Neuronal stem cell (in vitro differentiated cells): Measurements from ENCODE around the gene CCDC148.
A peak's percentile ranks its signal among the peaks of the same experiment; 100 is the strongest.
"Not testable (repeated sequence)": the region's sequence is repeated elsewhere in the genome, so short reads cannot be mapped to it uniquely, and the experiment has no call there.

ENCODE experiments used
- DNase-seq: peaks from one replicate; pipeline ENCODE4 v3.0.0-alpha.2; 2013; ENCODE audit warnings: low spot score
- H2AFZ ChIP-seq: one replicate; pipeline ENCODE4 v1.6.1; 2013; ENCODE audit warnings: mild to moderate bottlenecking, low read length, inconsistent platforms
- H2AK5ac ChIP-seq: 2 replicates; pipeline ENCODE4 v1.6.1; 2013; ENCODE audit warnings: low read depth, mild to moderate bottlenecking, inconsistent platforms, low read length, moderate library complexity, mixed read lengths
- H2BK120ac ChIP-seq: 2 replicates; pipeline ENCODE4 v1.6.1; 2013; ENCODE audit warnings: low read depth, mild to moderate bottlenecking, inconsistent platforms, low read length, moderate library complexity, mixed read lengths
- H2BK12ac ChIP-seq: one replicate; pipeline ENCODE4 v1.6.1; 2013; ENCODE audit warnings: low read length, inconsistent platforms
- H2BK15ac ChIP-seq: 2 replicates; pipeline ENCODE4 v1.6.1; 2013; ENCODE audit warnings: mild to moderate bottlenecking, low read length, inconsistent platforms, mixed read lengths
- H2BK5ac ChIP-seq: one replicate; pipeline ENCODE4 v1.6.1; 2013; ENCODE audit warnings: inconsistent platforms, mild to moderate bottlenecking, low read length, moderate library complexity
- H3K14ac ChIP-seq: one replicate; pipeline ENCODE4 v1.6.1; 2013; ENCODE audit warnings: low read length, inconsistent platforms
- H3K18ac ChIP-seq: 2 replicates; pipeline ENCODE4 v1.6.1; 2013; ENCODE audit warnings: low read length, inconsistent platforms
- H3K23ac ChIP-seq: 2 replicates; pipeline ENCODE4 v1.6.1; 2013; ENCODE audit warnings: low read depth, mild to moderate bottlenecking, mixed read lengths, low read length, inconsistent platforms; ENCODE audit not compliant: poor library complexity
- H3K27ac ChIP-seq: replicated peaks from 3 replicates; pipeline ENCODE4 v1.5.1; 2013; ENCODE audit warnings: low read length, inconsistent platforms
- H3K27me3 ChIP-seq, 3 experiments: 2 replicates each; pipeline ENCODE4 v1.6.1; 2013; ENCODE audit warnings: low read length in 3 of 3, mild to moderate bottlenecking in 2 of 3, inconsistent platforms in 1 of 3, low read depth in 1 of 3, mixed read lengths in 1 of 3, moderate library complexity in 1 of 3; ENCODE audit not compliant: control insufficient read depth in 3 of 3, insufficient read depth in 3 of 3
- H3K36me3 ChIP-seq, 2 donors: replicated peaks in 1 of 2; 2 replicates each; pipeline ENCODE4 v1.6.1; 2013; ENCODE audit warnings: low read length in 2 of 2; ENCODE audit not compliant: control insufficient read depth in 2 of 2, insufficient read depth in 2 of 2
- H3K4ac ChIP-seq: 2 replicates; pipeline ENCODE4 v1.6.1; 2013; ENCODE audit warnings: inconsistent platforms, mild to moderate bottlenecking, low read length, moderate library complexity
- H3K4me1 ChIP-seq, 2 donors: 1 replicate in 1 of 2; 2 replicates in 1 of 2; pipeline ENCODE4 v1.6.1; 2013; ENCODE audit warnings: low read length in 2 of 2, low read depth in 1 of 2; ENCODE audit not compliant: control insufficient read depth in 2 of 2, insufficient read depth in 1 of 2
- H3K4me2 ChIP-seq: one replicate; pipeline ENCODE4 v1.6.1; 2013; ENCODE audit warnings: mild to moderate bottlenecking, low read length, inconsistent platforms; ENCODE audit not compliant: insufficient read depth, poor library complexity, severe bottlenecking
- H3K4me3 ChIP-seq, 2 donors: 2 replicates each; pipeline ENCODE4 v1.5.1; 2013; ENCODE audit warnings: low read length in 2 of 2, mild to moderate bottlenecking in 2 of 2, inconsistent platforms in 1 of 2, moderate library complexity in 1 of 2
- H3K79me1 ChIP-seq: one replicate; pipeline ENCODE4 v1.6.1; 2013; ENCODE audit warnings: low read depth, mild to moderate bottlenecking, inconsistent platforms, low read length, moderate library complexity
- H3K9ac ChIP-seq: one replicate; pipeline ENCODE4 v1.6.1; 2013; ENCODE audit warnings: mild to moderate bottlenecking, low read depth, low read length, inconsistent platforms; ENCODE audit not compliant: poor library complexity
- H3K9me3 ChIP-seq, 2 donors: replicated peaks in 1 of 2; 2 replicates each; pipeline versions ENCODE3 to v1.6.1; 2013; ENCODE audit warnings: low read length in 2 of 2, mild to moderate bottlenecking in 2 of 2, inconsistent platforms in 1 of 2, low read depth in 1 of 2, mixed read lengths in 1 of 2, moderate library complexity in 1 of 2; ENCODE audit not compliant: control insufficient read depth in 2 of 2, insufficient read depth in 1 of 2
- H4K8ac ChIP-seq: one replicate; pipeline ENCODE4 v1.6.1; 2013; ENCODE audit warnings: low read depth, mild to moderate bottlenecking, inconsistent platforms, low read length, moderate library complexity
- H4K91ac ChIP-seq: one replicate; pipeline ENCODE4 v1.6.1; 2013; ENCODE audit warnings: low read length, low read depth, mild to moderate bottlenecking, inconsistent platforms; ENCODE audit not compliant: poor library complexity
- WGBS, 2 donors: extraction: QIAGEN DNeasy Blood & Tissue Kit; methylation state at CpG; one replicate each; pipeline ENCODE4 v1.1.7; 2013; ENCODE audit warnings: missing lambda C conversion rate in 2 of 2, mixed read lengths in 1 of 2; ENCODE audit not compliant: insufficient read length in 2 of 2, insufficient replicate concordance in 1 of 2; ENCODE audit errors: extremely low coverage in 2 of 2; 5-methylcytosine and 5-hydroxymethylcytosine counted together

CCDC148 gene

GRCh38 chr2:158331799-158332198, 124.8 kb downstream of the CCDC148 start:
- H2BK15ac ChIP-seq, H3K4me3 ChIP-seq, H3K4me2 ChIP-seq, H3K27ac ChIP-seq, H3K14ac ChIP-seq, H3K36me3 ChIP-seq, H2BK12ac ChIP-seq, DNase-seq, H3K9me3 ChIP-seq, H2BK120ac ChIP-seq, H4K91ac ChIP-seq, H3K4me1 ChIP-seq, H3K18ac ChIP-seq, H3K4ac ChIP-seq, H3K9ac ChIP-seq, H2AFZ ChIP-seq, H3K23ac ChIP-seq, H2AK5ac ChIP-seq, H3K79me1 ChIP-seq, H3K27me3 ChIP-seq, H2BK5ac ChIP-seq, H4K8ac ChIP-seq: not testable (repeated sequence)
- WGBS, 2 donors = no CpG with 5 or more reads among the region's 2 CpGs

- Histone ChIP-seq H3K4ac (no peak overlapping the region), H2BK15ac (no peak overlapping the region), H3K4me1 (no peaks in the 10 kb centered on the region), H3K23ac (no peak overlapping the region), H3K79me1 (no peaks in the 10 kb centered on the region), H3K18ac (no peak overlapping the region), H4K8ac (no peak overlapping the region), H3K27me3 (no peaks in the 10 kb centered on the region), H3K9me3 (no peaks in the 10 kb centered on the region), H3K27ac (no peak overlapping the region), H4K91ac (no peak overlapping the region), H3K9ac (no peak overlapping the region), H2AK5ac (no peak overlapping the region), H3K14ac (no peak overlapping the region), H3K4me3 (no peak overlapping the region), H2BK120ac (no peak overlapping the region), H2AFZ (no peak overlapping the region), H3K36me3 (no peaks in the 10 kb centered on the region), H2BK12ac (no peak overlapping the region), H2BK5ac (no peak overlapping the region), H3K4me2 (no peak overlapping the region)
- no CpG with 5 or more reads among the region's 2 CpGs for WGBS, 2 donors
- DNase-seq = no peak
Measured at GRCh38 chr2:158325782-158326340, 130.7 kb downstream of the CCDC148 start.

- H3K36me3 ChIP-seq = no peaks in the 10 kb centered on the region
- no peak overlapping the region for H3K18ac ChIP-seq
- no peaks in the 10 kb centered on the region for H3K9me3 ChIP-seq
- H3K4me2 ChIP-seq = no peak overlapping the region
- no peak overlapping the region for H2BK5ac ChIP-seq
- H3K23ac ChIP-seq = no peak overlapping the region
- no peak overlapping the region for H2BK15ac ChIP-seq
- H3K27ac ChIP-seq = no peak overlapping the region
- H3K4me3 ChIP-seq = no peak overlapping the region
- H2BK120ac ChIP-seq = no peak overlapping the region
- no peak for DNase-seq
- H3K79me1 ChIP-seq = no peaks in the 10 kb centered on the region
- H3K4ac ChIP-seq = no peak overlapping the region
- H2BK12ac ChIP-seq = no peak overlapping the region
- no peak overlapping the region for H4K91ac ChIP-seq
- 100% methylated on average over 1 of the region's 5 CpGs; no CpG with 5 or more reads in 1 of the 2 donors for WGBS, 2 donors
- no peaks in the 10 kb centered on the region for H3K4me1 ChIP-seq
- H3K27me3 ChIP-seq = no peaks in the 10 kb centered on the region
- H2AFZ ChIP-seq = peak overlapping the region; percentile 14
- no peak overlapping the region for H3K9ac ChIP-seq
- no peak overlapping the region for H2AK5ac ChIP-seq
- no peak overlapping the region for H4K8ac ChIP-seq
- H3K14ac ChIP-seq = no peak overlapping the region
Measured at GRCh38 chr2:158325031-158325781, 131.3 kb downstream of the CCDC148 start.

- H2BK15ac ChIP-seq = no peak overlapping the region
- H2BK5ac ChIP-seq = no peak overlapping the region
- H3K27ac ChIP-seq = no peak overlapping the region
- H2AK5ac ChIP-seq = no peak overlapping the region
- peaks cover 0 to 4% of the 10 kb centered on the region in 2 donors for H3K9me3 ChIP-seq
- WGBS, 2 donors = no CpG with 5 or more reads among the region's 1 CpG
- no peak overlapping the region for H2AFZ ChIP-seq
- no peaks in the 10 kb centered on the region for H3K79me1 ChIP-seq
- no peak overlapping the region for H4K8ac ChIP-seq
- H3K18ac ChIP-seq = no peak overlapping the region
- no peak overlapping the region for H2BK120ac ChIP-seq
- no peaks in the 10 kb centered on the region for H3K27me3 ChIP-seq
- no peak overlapping the region for H3K14ac ChIP-seq
- H3K4me3 ChIP-seq = no peak overlapping the region
- no peak overlapping the region for H3K23ac ChIP-seq
- H2BK12ac ChIP-seq = no peak overlapping the region
- no peak overlapping the region for H3K9ac ChIP-seq
- no peak overlapping the region for H4K91ac ChIP-seq
- DNase-seq = no peak
- no peak overlapping the region for H3K4me2 ChIP-seq
- no peak overlapping the region for H3K4ac ChIP-seq
- peaks cover 0 to 7% of the 10 kb centered on the region in 2 donors for H3K4me1 ChIP-seq
- H3K36me3 ChIP-seq = no peaks in the 10 kb centered on the region
Measured at GRCh38 chr2:158323381-158323780, 133.2 kb downstream of the CCDC148 start.
